Neuronal stem cell (in vitro differentiated cells): ENCODE data around the gene KCNK4.

ENCODE experiments used
- DNase-seq: peaks from one replicate; pipeline ENCODE4 v3.0.0-alpha.2; 2013; ENCODE audit warnings: low spot score
- H2AFZ ChIP-seq: one replicate; pipeline ENCODE4 v1.6.1; 2013; ENCODE audit warnings: mild to moderate bottlenecking, low read length, inconsistent platforms
- H2AK5ac ChIP-seq: 2 replicates; pipeline ENCODE4 v1.6.1; 2013; ENCODE audit warnings: low read depth, mild to moderate bottlenecking, inconsistent platforms, low read length, moderate library complexity, mixed read lengths
- H2BK120ac ChIP-seq: 2 replicates; pipeline ENCODE4 v1.6.1; 2013; ENCODE audit warnings: low read depth, mild to moderate bottlenecking, inconsistent platforms, low read length, moderate library complexity, mixed read lengths
- H2BK12ac ChIP-seq: one replicate; pipeline ENCODE4 v1.6.1; 2013; ENCODE audit warnings: low read length, inconsistent platforms
- H2BK15ac ChIP-seq: 2 replicates; pipeline ENCODE4 v1.6.1; 2013; ENCODE audit warnings: mild to moderate bottlenecking, low read length, inconsistent platforms, mixed read lengths
- H2BK5ac ChIP-seq: one replicate; pipeline ENCODE4 v1.6.1; 2013; ENCODE audit warnings: inconsistent platforms, mild to moderate bottlenecking, low read length, moderate library complexity
- H3K14ac ChIP-seq: one replicate; pipeline ENCODE4 v1.6.1; 2013; ENCODE audit warnings: low read length, inconsistent platforms
- H3K18ac ChIP-seq: 2 replicates; pipeline ENCODE4 v1.6.1; 2013; ENCODE audit warnings: low read length, inconsistent platforms
- H3K23ac ChIP-seq: 2 replicates; pipeline ENCODE4 v1.6.1; 2013; ENCODE audit warnings: low read depth, mild to moderate bottlenecking, mixed read lengths, low read length, inconsistent platforms; ENCODE audit not compliant: poor library complexity
- H3K27ac ChIP-seq: replicated peaks from 3 replicates; pipeline ENCODE4 v1.5.1; 2013; ENCODE audit warnings: low read length, inconsistent platforms
- H3K27me3 ChIP-seq, 3 experiments: 2 replicates each; pipeline ENCODE4 v1.6.1; 2013; ENCODE audit warnings: low read length in 3 of 3, mild to moderate bottlenecking in 2 of 3, inconsistent platforms in 1 of 3, low read depth in 1 of 3, mixed read lengths in 1 of 3, moderate library complexity in 1 of 3; ENCODE audit not compliant: control insufficient read depth in 3 of 3, insufficient read depth in 3 of 3
- H3K36me3 ChIP-seq, 2 donors: replicated peaks in 1 of 2; 2 replicates each; pipeline ENCODE4 v1.6.1; 2013; ENCODE audit warnings: low read length in 2 of 2; ENCODE audit not compliant: control insufficient read depth in 2 of 2, insufficient read depth in 2 of 2
- H3K4ac ChIP-seq: 2 replicates; pipeline ENCODE4 v1.6.1; 2013; ENCODE audit warnings: inconsistent platforms, mild to moderate bottlenecking, low read length, moderate library complexity
- H3K4me1 ChIP-seq, 2 donors: 1 replicate in 1 of 2; 2 replicates in 1 of 2; pipeline ENCODE4 v1.6.1; 2013; ENCODE audit warnings: low read length in 2 of 2, low read depth in 1 of 2; ENCODE audit not compliant: control insufficient read depth in 2 of 2, insufficient read depth in 1 of 2
- H3K4me2 ChIP-seq: one replicate; pipeline ENCODE4 v1.6.1; 2013; ENCODE audit warnings: mild to moderate bottlenecking, low read length, inconsistent platforms; ENCODE audit not compliant: insufficient read depth, poor library complexity, severe bottlenecking
- H3K4me3 ChIP-seq, 2 donors: 2 replicates each; pipeline ENCODE4 v1.5.1; 2013; ENCODE audit warnings: low read length in 2 of 2, mild to moderate bottlenecking in 2 of 2, inconsistent platforms in 1 of 2, moderate library complexity in 1 of 2
- H3K79me1 ChIP-seq: one replicate; pipeline ENCODE4 v1.6.1; 2013; ENCODE audit warnings: low read depth, mild to moderate bottlenecking, inconsistent platforms, low read length, moderate library complexity
- H3K9ac ChIP-seq: one replicate; pipeline ENCODE4 v1.6.1; 2013; ENCODE audit warnings: mild to moderate bottlenecking, low read depth, low read length, inconsistent platforms; ENCODE audit not compliant: poor library complexity
- H3K9me3 ChIP-seq, 2 donors: replicated peaks in 1 of 2; 2 replicates each; pipeline versions ENCODE3 to v1.6.1; 2013; ENCODE audit warnings: low read length in 2 of 2, mild to moderate bottlenecking in 2 of 2, inconsistent platforms in 1 of 2, low read depth in 1 of 2, mixed read lengths in 1 of 2, moderate library complexity in 1 of 2; ENCODE audit not compliant: control insufficient read depth in 2 of 2, insufficient read depth in 1 of 2
- H4K8ac ChIP-seq: one replicate; pipeline ENCODE4 v1.6.1; 2013; ENCODE audit warnings: low read depth, mild to moderate bottlenecking, inconsistent platforms, low read length, moderate library complexity
- H4K91ac ChIP-seq: one replicate; pipeline ENCODE4 v1.6.1; 2013; ENCODE audit warnings: low read length, low read depth, mild to moderate bottlenecking, inconsistent platforms; ENCODE audit not compliant: poor library complexity
- WGBS, 2 donors: extraction: QIAGEN DNeasy Blood & Tissue Kit; methylation state at CpG; one replicate each; pipeline ENCODE4 v1.1.7; 2013; ENCODE audit warnings: missing lambda C conversion rate in 2 of 2, mixed read lengths in 1 of 2; ENCODE audit not compliant: insufficient read length in 2 of 2, insufficient replicate concordance in 1 of 2; ENCODE audit errors: extremely low coverage in 2 of 2; 5-methylcytosine and 5-hydroxymethylcytosine counted together

Gene KCNK4

DNA sequence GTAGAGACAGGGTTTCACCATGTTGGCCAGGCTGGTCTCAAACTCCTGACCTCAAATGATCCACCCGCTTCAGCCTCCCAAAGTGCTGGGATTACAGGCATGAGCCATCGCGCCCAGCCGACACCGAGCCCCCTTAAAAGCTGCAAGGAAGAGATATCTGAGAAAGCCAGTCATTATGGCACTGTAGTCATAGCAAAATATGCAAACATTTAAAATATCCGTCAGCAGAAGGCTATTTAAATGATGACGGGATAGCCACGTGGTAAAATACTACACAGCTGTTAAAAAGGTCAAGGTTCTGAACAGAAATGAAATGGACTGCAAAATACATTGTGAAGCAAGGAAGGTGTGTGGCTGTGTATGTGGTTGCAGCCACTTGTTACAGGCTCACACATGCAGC is 42.5 kb downstream of the KCNK4 start:
- Histone ChIP-seq H2BK15ac (no peak overlapping the region), H2AFZ (no peak overlapping the region), H3K9me3 (no peaks in the 10 kb centered on the region), H2BK120ac (no peak overlapping the region), H3K27ac (no peak overlapping the region), H3K9ac (no peak overlapping the region), H3K18ac (no peak overlapping the region), H3K4ac (no peak overlapping the region), H2AK5ac (no peak overlapping the region), H2BK12ac (no peak overlapping the region), H3K4me2 (no peak overlapping the region), H4K8ac (no peak overlapping the region), H4K91ac (no peak overlapping the region), H3K4me3 (no peak overlapping the region), H2BK5ac (no peak overlapping the region), H3K4me1 (peaks cover 0 to 2% of the 10 kb centered on the region in 2 donors), H3K27me3 (peaks cover 0 to 3% (median 0%) of the 10 kb centered on the region in 3 experiments), H3K36me3 (peaks cover 0 to 2% of the 10 kb centered on the region in 2 donors), H3K79me1 (no peaks in the 10 kb centered on the region), H3K14ac (no peak overlapping the region), H3K23ac (no peak overlapping the region)
- DNase-seq = no peak
- no CpG with 5 or more reads among the region's 8 CpGs for WGBS, 2 donors

GRCh38 chr11:64334764-64335735 is 43.9 kb downstream of the KCNK4 start:
- H3K4me1 ChIP-seq = peaks cover 0 to 2% of the 10 kb centered on the region in 2 donors
- H3K79me1 ChIP-seq = peaks cover 1% of the 10 kb centered on the region
- H3K27me3 ChIP-seq = peaks cover 0 to 16% (median 3%) of the 10 kb centered on the region in 3 experiments
- H2BK12ac ChIP-seq = no peak overlapping the region
- H4K8ac ChIP-seq = no peak overlapping the region
- H3K27ac ChIP-seq = no peak overlapping the region
- no peak overlapping the region for H3K4ac ChIP-seq
- no peak overlapping the region for H2AK5ac ChIP-seq
- H3K4me3 ChIP-seq = no peak overlapping the region
- H2BK120ac ChIP-seq = no peak overlapping the region
- H3K23ac ChIP-seq = no peak overlapping the region
- no peak overlapping the region for H2BK5ac ChIP-seq
- H3K36me3 ChIP-seq = peaks cover 0 to 2% of the 10 kb centered on the region in 2 donors
- no peak overlapping the region for H3K4me2 ChIP-seq
- WGBS, 2 donors = no CpG with 5 or more reads among the region's 13 CpGs
- H3K9me3 ChIP-seq = no peaks in the 10 kb centered on the region
- peak overlapping the region; percentile 13 for H3K18ac ChIP-seq
- H3K9ac ChIP-seq = no peak overlapping the region
- no peak for DNase-seq
- H2BK15ac ChIP-seq = no peak overlapping the region
- no peak overlapping the region for H2AFZ ChIP-seq
- no peak overlapping the region for H3K14ac ChIP-seq
- no peak overlapping the region for H4K91ac ChIP-seq

DNA sequence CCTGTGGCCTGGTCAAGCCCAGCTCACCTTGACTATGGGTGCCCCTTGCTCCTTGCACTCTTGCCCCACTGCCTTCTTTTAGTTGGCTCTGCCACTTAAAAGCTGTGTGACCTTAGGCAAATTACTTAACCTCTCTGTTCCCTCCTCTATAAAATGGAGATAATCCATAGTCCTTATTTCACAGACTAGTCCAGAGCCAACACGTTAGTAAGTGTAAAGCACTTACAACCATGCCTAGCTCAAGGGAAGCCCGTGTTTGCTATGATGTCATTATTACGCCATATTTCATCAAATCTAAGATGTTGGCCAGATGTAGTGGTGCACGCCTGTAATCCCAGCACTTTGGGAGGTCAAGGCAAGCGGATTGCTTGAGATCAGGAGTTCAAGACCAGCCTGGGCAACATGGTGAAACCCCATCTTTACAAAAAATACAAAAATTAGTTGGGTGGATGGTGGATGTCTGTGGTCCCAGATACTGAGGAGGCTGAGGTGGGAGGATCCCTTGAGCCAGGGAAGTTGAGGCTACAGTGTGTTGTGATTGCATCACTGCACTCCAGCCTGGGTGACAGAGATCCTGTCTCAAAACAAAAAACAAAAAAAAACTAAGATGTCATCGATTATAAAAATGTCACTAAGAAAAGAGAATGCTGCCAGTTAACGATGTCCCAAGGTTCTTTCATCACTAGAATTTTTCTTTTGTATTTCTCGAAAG is 46.6 kb downstream of the KCNK4 start:
- Histone ChIP-seq H3K9ac (no peak overlapping the region), H3K36me3 (no peaks in the 10 kb centered on the region), H3K79me1 (peaks cover 1% of the 10 kb centered on the region), H3K27ac (no peak overlapping the region), H3K27me3 (peaks cover 0 to 38% (median 11%) of the 10 kb centered on the region in 3 experiments), H3K9me3 (no peaks in the 10 kb centered on the region), H2AK5ac (no peak overlapping the region), H2BK15ac (no peak overlapping the region), H3K18ac (no peak overlapping the region), H4K91ac (no peak overlapping the region), H3K4me2 (no peak overlapping the region), H2BK12ac (no peak overlapping the region), H3K4ac (no peak overlapping the region), H3K4me1 (peaks cover 2 to 14% of the 10 kb centered on the region in 2 donors), H2BK120ac (no peak overlapping the region), H4K8ac (no peak overlapping the region), H3K23ac (no peak overlapping the region), H2AFZ (no peak overlapping the region), H3K14ac (no peak overlapping the region), H3K4me3 (no peak overlapping the region), H2BK5ac (no peak overlapping the region)
- DNase-seq = no peak
- WGBS, 2 donors = no CpG with 5 or more reads among the region's 8 CpGs

GRCh38 chr11:64338716-64339115 is 47.6 kb downstream of the KCNK4 start:
- Histone ChIP-seq H4K91ac (no peak overlapping the region), H3K14ac (no peak overlapping the region), H2BK15ac (no peak overlapping the region), H3K79me1 (peaks cover 1% of the 10 kb centered on the region), H3K4ac (no peak overlapping the region), H3K4me3 (no peak overlapping the region), H3K23ac (no peak overlapping the region), H3K27ac (no peak overlapping the region), H2AFZ (no peak overlapping the region), H2BK5ac (no peak overlapping the region), H3K36me3 (no peaks in the 10 kb centered on the region), H3K18ac (no peak overlapping the region), H2AK5ac (no peak overlapping the region), H3K4me2 (no peak overlapping the region), H3K9ac (no peak overlapping the region), H2BK120ac (no peak overlapping the region), H3K27me3 (peaks cover 0 to 41% (median 11%) of the 10 kb centered on the region in 3 experiments), H3K9me3 (no peaks in the 10 kb centered on the region), H3K4me1 (peaks cover 6 to 17% of the 10 kb centered on the region in 2 donors), H2BK12ac (no peak overlapping the region), H4K8ac (no peak overlapping the region)
- no CpG with 5 or more reads among the region's 8 CpGs for WGBS, 2 donors
- no peak for DNase-seq
